HCT116 (cell line): ENCODE data around the gene PRKCA. TPM values are rescaled to one million over a fixed set of nuclear protein-coding genes. Genes with fewer than 3 reads are reported as not detected.
A peak's percentile ranks its signal among the peaks of the same experiment; 100 is the strongest.

Experiments
- ATAC-seq: fragments of 200-7000 bp; cut with Tn5 transposase; 2 replicates; pipeline ENCODE4 v1.9.1; 2020; ENCODE audit warnings: mild to moderate bottlenecking, moderate library complexity
- BruUV-seq: library from RNA; stranded (reverse); fragments of 400-500 nt; replicated peaks from 2 replicates; lab custom pipeline; 2021; lab: Mats Ljungman, UMichigan
- CTCF ChIA-PET: fragments of 300-600 bp; sonication (Branson Sonifier 250); formaldehyde crosslinking; loops from one replicate; lab custom pipeline; 2021; ENCODE audit warnings: antibody characterized with exemption; lab: Charles Lee
- POLR2A ChIA-PET: fragments of 300-600, 350-600 bp; sonication (Branson Sonifier 250); formaldehyde crosslinking; loops from one replicate; lab custom pipeline; 2021; ENCODE audit warnings: antibody characterized with exemption; lab: Charles Lee
- RAD21 ChIA-PET, 2 experiments: fragments of 300-600 bp; sonication (Branson Sonifier 250); formaldehyde crosslinking; loops; one replicate each; lab custom pipeline; 2023; ENCODE audit warnings: low total read pairs in 2 of 2; ENCODE audit not compliant: uncharacterized antibody in 2 of 2, unreplicated experiment in 2 of 2, low non-redundant PET in 1 of 2; lab: Charles Lee
- DNase-seq: peaks from one replicate; pipeline ENCODE4 v3.0.0-alpha.2; 2010; ENCODE audit warnings: low read depth, low spot score
- H2AFZ ChIP-seq: fragments of 200-600 bp; shearing (Covaris generic), sonication (generic); 2 replicates; pipeline ENCODE4 v1.6.1; 2017; ENCODE audit warnings: low read depth, mixed run types, mixed read lengths, antibody characterized with exemption, low read length; ENCODE audit not compliant: poor library complexity, severe bottlenecking
- H3K27ac ChIP-seq: 2 replicates; pipeline ENCODE4 v1.5.1; 2012; ENCODE audit warnings: low read depth, low read length
- H3K27me3 ChIP-seq: fragments of 200-600 bp; sonication (generic); 2 replicates; pipeline ENCODE4 v1.6.1; 2016; ENCODE audit warnings: mixed run types, low read length, mixed read lengths; ENCODE audit not compliant: insufficient read depth
- H3K36me3 ChIP-seq, 2 experiments: fragments of 200-500 bp in 1 of 2; fragments of 200-600 bp in 1 of 2; sonication (Bioruptor generic) in 1 of 2; sonication (generic) in 1 of 2; 2 replicates each; pipeline versions ENCODE4 v1.5.1 to v1.6.1; 2014 to 2016; ENCODE audit warnings: low read length in 2 of 2, inconsistent platforms in 1 of 2, mixed read lengths in 1 of 2, mixed run types in 1 of 2; ENCODE audit not compliant: insufficient read depth in 2 of 2, control insufficient read depth in 1 of 2
- H3K4me1 ChIP-seq, 2 experiments: fragments of 200-600 bp in 1 of 2; sonication (generic) in 1 of 2; 2 replicates each; pipeline versions ENCODE4 v1.5.1 to v1.6.1; 2012 to 2017; ENCODE audit warnings: low read length in 2 of 2, inconsistent platforms in 1 of 2, mild to moderate bottlenecking in 1 of 2, mixed read lengths in 1 of 2, mixed run types in 1 of 2, moderate library complexity in 1 of 2; ENCODE audit not compliant: insufficient read depth in 2 of 2, control insufficient read depth in 1 of 2
- H3K4me2 ChIP-seq: fragments of 200-600 bp; sonication (generic); 2 replicates; pipeline ENCODE4 v1.6.1; 2017; ENCODE audit warnings: mixed run types, low read length, mixed read lengths
- H3K4me3 ChIP-seq, 2 experiments: fragments of 200-600 bp in 1 of 2; sonication (generic) in 1 of 2; replicated peaks in 1 of 2; 2 replicates each; pipeline ENCODE4 v1.5.1; 2011 to 2016; ENCODE audit warnings: low read length in 2 of 2, control low read depth in 1 of 2, low read depth in 1 of 2, mild to moderate bottlenecking in 1 of 2, mixed read lengths in 1 of 2, mixed run types in 1 of 2
- H3K79me2 ChIP-seq: fragments of 200-600 bp; sonication (generic); 2 replicates; pipeline ENCODE4 v1.6.1; 2017; ENCODE audit warnings: mild to moderate bottlenecking, mixed run types, low read length, moderate library complexity, mixed read lengths; ENCODE audit not compliant: insufficient read depth
- H3K9ac ChIP-seq: fragments of 200-600 bp; sonication (generic); 2 replicates; pipeline ENCODE4 v1.6.1; 2016; ENCODE audit warnings: low read length, mixed read lengths
- H3K9me2 ChIP-seq: fragments of 200-600 bp; sonication (generic), shearing (Covaris generic); 2 replicates; pipeline ENCODE4 v1.6.1; 2017; ENCODE audit warnings: mixed run types, mild to moderate bottlenecking, moderate library complexity; ENCODE audit not compliant: insufficient read depth
- H3K9me3 ChIP-seq, 2 experiments: fragments of 200-500 bp in 1 of 2; fragments of 200-600 bp in 1 of 2; sonication (Bioruptor generic) in 1 of 2; sonication (generic) in 1 of 2; 2 replicates each; pipeline ENCODE4 v1.6.1; 2014 to 2017; ENCODE audit warnings: low read length in 2 of 2, mixed read lengths in 2 of 2, inconsistent platforms in 1 of 2, low read depth in 1 of 2, mild to moderate bottlenecking in 1 of 2, mixed run types in 1 of 2, moderate library complexity in 1 of 2; ENCODE audit not compliant: control insufficient read depth in 1 of 2, insufficient read depth in 1 of 2
- H4K20me1 ChIP-seq: fragments of 200-600 bp; sonication (generic), shearing (Covaris generic); 2 replicates; pipeline ENCODE4 v1.6.1; 2017; ENCODE audit warnings: mixed run types, mild to moderate bottlenecking, moderate library complexity; ENCODE audit not compliant: insufficient read depth
- ELF1 ChIP-seq: IDR thresholded peaks from 2 replicates; pipeline ENCODE4 v1.6.1; 2012; ENCODE audit warnings: low read depth, borderline replicate concordance
- FOSL1 ChIP-seq: IDR thresholded peaks from 2 replicates; pipeline ENCODE4 v1.6.1; 2012; ENCODE audit warnings: low read depth
- POLR2A ChIP-seq: IDR thresholded peaks from 2 replicates; pipeline ENCODE4 v1.7.0; 2011; ENCODE audit warnings: borderline replicate concordance; ENCODE audit not compliant: insufficient read depth, insufficient read length; ENCODE audit errors: extremely low read depth
- SP1 ChIP-seq: IDR thresholded peaks from 2 replicates; pipeline ENCODE4 v1.6.1; 2012; ENCODE audit warnings: low read depth
- intact Hi-C: fragments of 100-400 bp; cut with micrococcal nuclease; formaldehyde crosslinking; loops from 2 replicates; pipeline ENCODE4 v1.10.0; 2022
- total RNA-seq: library from RNA; stranded (reverse); gene quantifications from one replicate; pipeline ENCODE4 v1.2.1, GENCODE V29; 2021; ENCODE audit not compliant: unreplicated experiment
- TF ChIP-seq, protein P1 (sequence below), 3 experiments: fragments of 200-600 bp in 1 of 3; sonication (generic) in 1 of 3; IDR thresholded peaks in 2 of 3; conservative IDR thresholded peaks in 1 of 3; 2 replicates each; pipeline ENCODE4 v1.5.1; 2012 to 2017; ENCODE audit warnings: low read depth in 2 of 3, low read length in 2 of 3, antibody characterized with exemption in 1 of 3, borderline replicate concordance in 1 of 3, control low read depth in 1 of 3, mild to moderate bottlenecking in 1 of 3, mixed read lengths in 1 of 3, mixed run types in 1 of 3, moderate library complexity in 1 of 3; ENCODE audit not compliant: insufficient read depth in 1 of 3

PRKCA gene
- total RNA-seq, 1 experiment from 2014 or later, result 18.8 TPM

DNA sequence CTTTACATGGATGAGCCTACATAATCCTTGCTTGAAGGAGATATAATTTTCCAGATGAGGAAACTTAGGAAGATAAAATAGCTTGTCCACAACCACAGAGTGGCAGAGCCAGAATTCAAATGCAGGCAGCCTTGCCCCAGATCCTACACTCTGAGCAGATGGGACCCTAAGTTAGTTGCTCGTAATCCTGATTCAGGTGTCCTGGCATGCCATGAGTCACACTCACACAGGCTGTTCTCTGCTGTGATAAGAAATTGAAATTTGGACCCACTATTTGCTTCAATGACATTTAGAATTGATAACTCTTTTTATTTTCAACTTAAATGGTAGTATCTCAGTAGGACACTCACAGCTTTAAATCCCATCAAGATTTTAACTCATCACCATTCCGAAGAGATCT, 381.8 kb downstream of the PRKCA start:
- Histone ChIP-seq H3K79me2 (no peaks in the 10 kb centered on the region), H3K9ac (no peak overlapping the region), H3K4me2 (0 out of 2 replicates have a peak overlapping the region, but pooled peaks have one; percentile 14), H2AFZ (no peak overlapping the region), H3K9me3 (no peaks in the 10 kb centered on the region), H3K27me3 (no peaks in the 10 kb centered on the region), H3K27ac (no peak overlapping the region), H4K20me1 (no peaks in the 10 kb centered on the region), H3K4me3 (no peak overlapping the region), H3K4me1 (peaks cover 11 to 20% of the 10 kb centered on the region in 2 experiments), H3K9me2 (no peaks in the 10 kb centered on the region), H3K36me3 (no peaks in the 10 kb centered on the region)
- RAD21 ChIA-PET, result no interaction called here
- POLR2A ChIA-PET, result no interaction called here
- CTCF ChIA-PET, result interaction anchor here (0.9 kb wide), 1 partner anchor 10 kb away, joined by 3 read pairs; no protein-coding TSS in a partner anchor
- no peak; the same call in 1 of the 2 replicates for ATAC-seq
- TF ChIP-seq SP1 (0 out of 2 replicates have a peak, but pooled peaks have one; percentile 5), FOSL1 (peak; percentile 27; the same call in 1 of the 2 replicates), POLR2A (no peak)
- TF ChIP-seq, protein P1, sequence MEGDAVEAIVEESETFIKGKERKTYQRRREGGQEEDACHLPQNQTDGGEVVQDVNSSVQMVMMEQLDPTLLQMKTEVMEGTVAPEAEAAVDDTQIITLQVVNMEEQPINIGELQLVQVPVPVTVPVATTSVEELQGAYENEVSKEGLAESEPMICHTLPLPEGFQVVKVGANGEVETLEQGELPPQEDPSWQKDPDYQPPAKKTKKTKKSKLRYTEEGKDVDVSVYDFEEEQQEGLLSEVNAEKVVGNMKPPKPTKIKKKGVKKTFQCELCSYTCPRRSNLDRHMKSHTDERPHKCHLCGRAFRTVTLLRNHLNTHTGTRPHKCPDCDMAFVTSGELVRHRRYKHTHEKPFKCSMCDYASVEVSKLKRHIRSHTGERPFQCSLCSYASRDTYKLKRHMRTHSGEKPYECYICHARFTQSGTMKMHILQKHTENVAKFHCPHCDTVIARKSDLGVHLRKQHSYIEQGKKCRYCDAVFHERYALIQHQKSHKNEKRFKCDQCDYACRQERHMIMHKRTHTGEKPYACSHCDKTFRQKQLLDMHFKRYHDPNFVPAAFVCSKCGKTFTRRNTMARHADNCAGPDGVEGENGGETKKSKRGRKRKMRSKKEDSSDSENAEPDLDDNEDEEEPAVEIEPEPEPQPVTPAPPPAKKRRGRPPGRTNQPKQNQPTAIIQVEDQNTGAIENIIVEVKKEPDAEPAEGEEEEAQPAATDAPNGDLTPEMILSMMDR (IDR thresholded peaks at IDR 0.05 in 2 of 3, conservative IDR thresholded peaks at IDR 0.05 in 1 of 3; ENCODE audit: borderline replicate concordance in 1 of 3, insufficient read depth in 1 of 3, low read depth in 2 of 3, low read length in 2 of 3), result no peak
- BruUV-seq, result no TSS peak
- DNase-seq, result no peak
- intact Hi-C loops, result no loop called here

DNA sequence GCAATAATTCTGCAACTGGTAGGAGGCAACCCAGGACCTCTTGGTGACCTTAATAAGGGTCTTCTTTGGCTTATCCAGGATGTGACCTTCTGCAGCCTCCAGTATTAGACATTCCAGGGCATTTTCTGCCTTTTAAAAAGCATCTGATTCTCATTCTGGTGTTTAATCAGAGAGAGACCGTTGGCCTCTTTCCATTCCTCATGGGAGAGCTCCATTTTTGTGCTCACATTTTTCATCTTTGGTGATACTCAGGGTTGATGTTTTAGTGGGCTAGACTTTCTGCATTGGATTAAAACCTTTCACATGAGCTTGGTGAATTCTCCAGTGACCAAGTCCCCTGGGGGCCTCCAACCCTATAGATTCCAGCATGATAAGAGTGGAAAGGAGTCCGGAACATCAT, 382.3 kb downstream of the PRKCA start:
- CTCF ChIA-PET, result interaction anchor here (0.9 kb wide), 1 partner anchor 11 kb away, joined by 3 read pairs; no protein-coding TSS in a partner anchor
- Histone ChIP-seq H3K27ac (no peak overlapping the region), H3K4me3 (no peak overlapping the region), H3K4me2 (no peak overlapping the region), H3K27me3 (no peaks in the 10 kb centered on the region), H3K9me3 (no peaks in the 10 kb centered on the region), H4K20me1 (no peaks in the 10 kb centered on the region), H3K9me2 (no peaks in the 10 kb centered on the region), H2AFZ (no peak overlapping the region), H3K79me2 (no peaks in the 10 kb centered on the region), H3K4me1 (peaks cover 11 to 20% of the 10 kb centered on the region in 2 experiments), H3K9ac (no peak overlapping the region), H3K36me3 (no peaks in the 10 kb centered on the region)
- no peak for TF ChIP-seq ELF1
- TF ChIP-seq POLR2A, result no peak
- no peak for DNase-seq
- RAD21 ChIA-PET, result no interaction called here
- POLR2A ChIA-PET, result no interaction called here
- ATAC-seq, result no peak
- intact Hi-C loops, result no loop called here
- no TSS peak for BruUV-seq
